Hematopoietic multipotent progenitor cell (in vitro differentiated cells): ENCODE measurements around the gene AKR1B1. TPM values are rescaled to one million over a fixed set of nuclear protein-coding genes. Genes with fewer than 3 reads are reported as not detected.

ENCODE experiments used
- DNase-seq, 3 donors: peaks; one replicate each; pipeline ENCODE4 v3.0.0-alpha.2; 2011 to 2015; ENCODE audit warnings: low read depth in 2 of 3, low spot score in 2 of 3
- total RNA-seq: library from RNA; depleted of rRNA; stranded (reverse); fragments of >200 nt; gene quantifications from one replicate; pipeline ENCODE4 v1.2.3, GENCODE V29; 2012

The AKR1B1 gene
- total RNA-seq, 1 donor = 54.9 TPM

- no peak for DNase-seq
Measured at GRCh38 chr7:134422008-134422407, 36.9 kb downstream of the AKR1B1 start.

GRCh38 chr7:134420424-134421125, 38.3 kb downstream of the AKR1B1 start:
- DNase-seq = peak in 1 of 3 donors; percentile 26

DNA sequence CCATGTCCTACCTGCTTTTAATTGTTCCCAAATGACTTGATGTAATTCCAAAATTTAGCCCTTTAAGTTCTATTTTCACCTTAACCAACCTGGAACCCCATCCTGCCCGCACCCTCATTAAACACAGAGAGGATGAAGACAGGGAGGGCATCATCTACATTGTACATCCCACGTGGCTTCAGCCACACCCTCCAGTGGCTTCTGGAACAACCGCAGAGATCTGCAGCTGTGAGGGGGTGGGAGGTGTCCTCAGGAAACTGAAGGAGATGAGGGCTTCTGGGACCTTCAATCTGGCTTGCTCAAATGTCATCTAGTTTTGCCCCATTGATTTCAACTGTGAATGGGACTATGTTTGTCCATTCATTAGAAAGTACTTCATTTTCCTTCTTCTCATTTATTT, 39.0 kb downstream of the AKR1B1 start:
- DNase-seq = no peak

- no peak for DNase-seq
Measured at GRCh38 chr7:134419085-134419484, 39.8 kb downstream of the AKR1B1 start.

DNA sequence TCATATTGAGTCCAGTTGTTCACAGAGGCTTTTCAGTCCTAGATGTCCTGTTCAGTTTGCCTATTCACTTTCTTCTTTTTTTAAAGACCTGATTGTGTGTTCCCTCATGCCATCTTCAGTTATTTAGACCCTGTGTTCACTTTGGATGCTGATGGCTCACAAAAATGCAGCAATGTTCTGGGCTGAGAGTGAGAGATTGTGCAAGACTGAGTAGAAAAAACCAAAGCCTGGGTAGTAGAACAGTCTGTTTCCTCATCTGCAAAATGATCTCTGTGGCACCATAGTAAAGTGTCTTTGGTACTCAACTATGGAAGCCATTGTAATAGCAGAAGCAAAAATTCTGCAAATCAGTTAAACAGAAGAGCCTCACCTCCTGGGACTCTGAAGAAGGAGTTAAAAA, 43.2 kb downstream of the AKR1B1 start:
- DNase-seq = no peak

DNA sequence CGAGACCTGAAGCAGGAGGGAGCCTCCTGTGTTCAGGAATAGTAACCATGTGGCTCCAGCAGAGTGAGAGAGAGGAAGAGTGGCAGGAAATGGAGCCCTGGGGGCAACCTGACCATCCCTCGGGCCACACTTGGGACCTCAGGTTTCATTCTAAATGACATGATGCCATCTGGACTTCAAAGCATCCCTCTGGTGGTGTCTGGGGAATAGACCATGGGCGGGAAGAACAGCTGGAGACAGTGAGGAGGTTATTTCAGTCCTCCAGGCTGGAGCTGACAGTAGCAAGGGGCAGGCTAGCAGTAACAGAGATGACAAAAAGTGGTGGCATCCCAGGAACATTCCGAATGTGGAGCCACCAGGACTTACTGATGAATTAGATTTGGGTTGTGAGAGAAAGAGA, 44.8 kb downstream of the AKR1B1 start:
- no peak for DNase-seq

- no peak for DNase-seq
Measured at GRCh38 chr7:134407311-134407710, 51.6 kb downstream of the AKR1B1 start.

DNA sequence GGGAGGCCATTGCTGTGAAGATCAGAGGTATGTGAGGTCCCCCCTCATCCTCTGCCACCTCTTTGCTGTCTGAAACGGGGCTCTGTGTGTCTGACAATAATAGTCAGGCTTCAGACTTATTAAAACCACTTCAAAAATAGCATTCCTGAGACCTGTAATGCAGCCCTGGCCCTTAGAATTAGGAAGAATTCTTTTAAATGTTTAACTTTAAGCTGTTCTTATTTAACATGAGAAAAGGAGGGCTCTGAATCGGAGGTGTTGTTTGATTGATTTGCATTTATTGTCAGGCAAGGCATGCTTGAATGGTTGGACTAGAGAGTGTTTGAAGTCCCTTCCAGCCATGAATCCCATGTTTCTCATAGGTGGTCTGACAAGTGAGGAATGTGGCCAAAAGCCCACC, 52.5 kb downstream of the AKR1B1 start:
- DNase-seq = no peak

GRCh38 chr7:134405299-134405698, 53.6 kb downstream of the AKR1B1 start:
- DNase-seq = no peak

DNA sequence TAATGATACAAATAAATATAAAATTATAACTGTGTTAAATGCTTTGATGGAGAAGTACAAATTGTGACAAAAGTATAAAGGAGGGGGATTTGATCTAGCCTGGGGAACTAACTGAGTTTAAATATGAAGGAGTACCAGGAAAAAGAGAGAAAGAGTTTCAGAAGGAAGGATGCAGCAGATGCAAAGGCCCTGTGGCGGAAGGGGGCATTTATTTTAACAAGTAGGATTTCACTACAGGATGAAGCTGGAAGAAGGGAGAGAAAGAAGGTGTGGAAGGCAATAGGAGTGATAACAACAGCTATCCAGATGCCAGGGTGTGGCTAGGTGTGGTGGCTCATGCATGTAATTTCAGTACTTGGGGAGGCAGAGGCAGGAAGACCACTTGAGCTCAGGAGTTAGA, 55.8 kb downstream of the AKR1B1 start:
- DNase-seq = no peak

GRCh38 chr7:134400859-134401258, 58.0 kb downstream of the AKR1B1 start:
- DNase-seq = no peak

DNA sequence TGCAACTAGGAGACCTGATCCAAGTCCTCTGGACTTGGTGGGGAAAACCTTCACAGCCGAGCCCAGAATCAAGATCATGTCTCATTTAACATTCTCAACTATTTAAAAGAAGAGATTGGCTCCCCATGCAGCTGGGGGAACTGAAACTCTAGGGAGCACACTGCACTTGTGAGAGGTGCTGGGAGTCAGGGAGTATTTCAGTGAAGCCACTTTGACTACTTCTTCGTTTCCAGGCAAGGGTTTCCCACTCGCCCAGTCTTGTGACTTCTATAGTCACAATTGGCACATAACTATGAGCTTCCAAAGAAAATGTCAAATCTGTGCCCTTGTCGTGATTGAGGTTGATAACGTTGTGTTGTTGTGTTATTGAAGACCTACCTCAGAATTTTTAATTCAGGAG, 62.9 kb downstream of the AKR1B1 start:
- DNase-seq = no peak

GRCh38 chr7:134395604-134396003, 63.3 kb downstream of the AKR1B1 start:
- DNase-seq = no peak

GRCh38 chr7:134394056-134394455, 64.8 kb downstream of the AKR1B1 start:
- no peak for DNase-seq

Other genes starting within 250 kb of the AKR1B1 start
- gene SLC35B4, start 142.2 kb downstream of the AKR1B1 start, total RNA-seq = 12.7 TPM
- 1.1 TPM for gene AKR1B10, start 68.5 kb upstream of the AKR1B1 start, total RNA-seq
- gene AKR1B15, start 90.0 kb upstream of the AKR1B1 start, total RNA-seq = not detected
- 5.9 TPM for gene BPGM, start 187.8 kb upstream of the AKR1B1 start, total RNA-seq